GM10847 (cell line): Measurements from ENCODE around the gene TSGA10.

Experiments
- POLR2A ChIP-seq: IDR thresholded peaks from 2 replicates; pipeline ENCODE4 v1.6.1; 2011; ENCODE audit not compliant: insufficient read length; ENCODE audit errors: extremely low read depth

Gene TSGA10

DNA sequence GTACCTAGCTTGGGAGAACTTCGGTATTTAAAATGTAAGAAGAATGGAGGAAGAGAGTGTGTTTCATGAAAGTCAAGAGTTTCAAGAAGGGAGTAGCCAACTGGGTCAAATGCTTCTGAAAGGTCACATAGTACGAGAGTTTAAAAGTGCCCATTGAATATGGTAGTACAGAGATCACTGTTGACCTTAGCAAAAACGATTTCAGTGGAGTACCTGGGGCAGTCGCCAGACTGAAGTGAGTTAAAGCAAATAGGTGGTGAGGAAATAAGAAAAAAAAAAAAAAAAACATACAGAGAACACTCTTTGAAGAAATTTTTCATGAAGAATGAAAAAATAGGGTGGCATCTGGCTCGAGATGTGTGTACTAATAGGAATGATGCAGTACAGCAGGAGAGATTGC, 11.5 kb upstream of the TSGA10 start:
- no peak for TF ChIP-seq POLR2A

DNA sequence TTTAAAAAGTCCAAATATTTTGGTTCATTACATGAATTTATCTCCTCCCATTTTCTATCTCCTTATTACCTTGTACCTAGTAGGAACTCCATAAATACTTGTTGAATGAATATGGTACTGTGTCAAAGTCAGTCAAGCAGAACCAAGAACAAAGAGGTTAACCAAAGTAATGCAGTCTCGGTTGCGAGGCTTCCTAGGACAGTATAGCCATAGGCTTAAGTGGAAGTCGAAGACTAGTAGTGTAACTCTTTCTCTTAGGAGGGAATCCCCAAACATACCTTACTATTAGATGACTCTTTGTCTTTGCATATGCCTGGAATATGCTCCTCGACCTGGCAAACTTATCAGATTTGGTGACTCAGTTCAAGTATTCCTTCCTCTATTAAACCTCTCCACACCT, 4.9 kb upstream of the TSGA10 start:
- TF ChIP-seq POLR2A = no peak

DNA sequence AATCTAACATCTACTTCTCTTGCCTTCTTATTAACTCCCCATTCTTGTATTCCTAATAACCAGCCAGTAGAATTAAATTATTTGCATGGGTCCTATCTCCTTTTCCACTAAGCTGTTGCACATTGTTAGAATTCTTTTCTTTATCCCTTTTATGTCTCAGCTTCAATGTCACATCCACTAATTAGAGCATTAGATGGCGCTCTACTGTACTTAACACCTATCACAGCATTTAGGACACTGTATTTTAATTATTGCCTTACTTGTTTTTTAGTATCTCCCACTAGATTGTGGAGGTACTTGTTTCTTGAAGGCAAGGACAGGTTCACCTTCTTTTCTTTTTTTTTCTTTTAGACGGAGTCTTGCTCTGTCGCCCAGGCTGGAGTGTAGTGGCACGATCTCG, 3.9 kb upstream of the TSGA10 start:
- no peak for TF ChIP-seq POLR2A

DNA sequence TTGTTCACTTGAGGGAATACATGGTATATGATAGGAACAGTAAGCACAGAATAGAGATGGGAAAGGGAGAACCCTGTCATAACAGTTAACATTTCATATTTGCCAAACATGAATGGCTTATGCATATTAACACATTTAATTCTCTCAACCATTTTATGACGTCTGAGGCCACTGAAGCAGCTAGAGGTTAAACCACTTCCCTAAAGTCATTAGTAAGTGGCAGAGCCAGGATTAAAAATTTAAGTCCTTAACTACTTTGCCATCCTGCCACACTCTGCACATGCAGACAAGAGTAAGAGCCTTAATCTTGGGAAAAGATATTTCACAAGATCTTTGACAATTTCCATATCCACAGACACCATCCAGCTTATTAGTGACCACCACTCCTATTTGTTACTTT, 2.1 kb upstream of the TSGA10 start:
- no peak for TF ChIP-seq POLR2A

DNA sequence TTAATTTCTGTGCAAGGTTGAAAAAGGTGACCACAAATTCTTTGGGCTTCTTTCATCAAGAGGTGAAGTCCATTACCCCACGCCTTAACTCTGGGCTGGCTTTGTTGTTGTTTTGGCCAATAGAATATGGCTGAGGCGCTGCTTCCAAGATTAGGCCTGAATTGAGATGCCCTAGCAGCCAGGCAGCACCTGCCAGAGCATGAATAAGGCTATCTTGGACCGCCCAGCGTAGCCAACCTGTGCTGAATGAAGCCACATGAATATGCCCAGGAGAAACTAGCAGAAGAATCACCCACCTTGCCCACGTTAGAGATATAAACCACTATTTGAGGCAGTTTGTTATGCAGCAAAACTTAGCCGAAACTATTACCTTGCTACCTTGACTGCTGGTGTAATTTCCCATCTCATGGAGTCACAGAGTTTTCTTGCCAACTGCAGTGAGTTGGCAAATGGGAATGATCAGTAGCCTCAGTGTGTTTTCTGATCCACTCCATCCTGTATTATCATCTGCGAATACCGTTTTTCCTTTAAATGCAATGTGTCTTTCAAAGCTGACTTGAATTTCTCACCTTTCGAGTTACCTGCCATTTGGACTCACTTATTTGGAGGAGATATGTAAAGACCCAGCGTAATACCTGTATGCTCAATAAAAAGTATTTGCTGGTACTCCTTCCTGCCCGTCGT, 679 bp downstream of the TSGA10 start:
- no peak for TF ChIP-seq POLR2A

DNA sequence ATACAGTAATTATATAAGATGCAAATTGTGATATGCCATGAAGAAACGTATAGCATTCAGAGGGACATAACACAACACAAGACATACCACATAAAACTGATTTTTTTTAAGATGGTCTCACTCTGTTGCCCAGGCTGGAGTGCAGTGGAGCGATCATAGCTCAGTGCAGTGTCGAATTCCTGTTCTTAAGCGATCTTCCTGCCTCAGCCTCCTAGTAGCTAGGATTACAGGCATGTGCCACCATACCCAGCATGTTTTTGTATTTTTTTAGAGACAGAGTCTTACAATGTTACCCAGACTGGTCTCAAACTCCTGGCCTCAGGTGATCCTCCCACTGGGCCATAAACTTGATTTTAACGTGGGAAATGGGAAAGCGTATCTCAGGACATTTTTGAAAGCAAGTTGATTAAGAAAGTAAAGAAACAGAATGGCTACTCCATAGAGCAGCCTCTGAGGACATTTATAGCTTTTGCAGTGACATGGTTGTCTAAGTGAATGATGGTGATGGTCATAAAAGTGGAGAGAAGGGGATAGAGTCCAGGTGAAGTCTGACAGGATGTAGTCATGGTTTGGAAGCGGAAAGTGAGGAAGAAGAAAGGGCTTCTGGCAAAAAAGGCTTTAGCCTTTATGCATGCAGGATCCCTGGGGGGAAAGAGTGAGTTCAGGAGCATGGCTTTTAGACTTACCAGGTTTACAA, 2.4 kb downstream of the TSGA10 start:
- TF ChIP-seq POLR2A = no peak

DNA sequence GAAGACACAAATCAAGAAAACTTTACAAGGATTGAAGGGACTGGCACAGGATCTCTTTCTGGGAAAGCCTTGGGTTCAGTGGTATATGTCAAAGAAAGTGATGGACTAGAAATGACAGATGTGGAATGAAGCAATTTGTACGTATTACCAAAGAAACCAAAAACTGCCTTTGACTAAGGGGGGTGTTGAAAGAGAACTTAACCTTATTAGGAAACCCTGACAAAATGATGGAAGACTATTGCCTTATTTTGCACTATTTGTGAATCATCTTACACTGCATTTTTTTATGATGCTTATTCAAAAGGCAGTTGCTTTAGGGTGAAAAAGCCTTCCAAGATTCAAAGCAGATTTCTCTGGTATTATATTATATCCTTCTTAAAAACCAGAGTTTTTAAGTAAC, 4.0 kb downstream of the TSGA10 start:
- no peak for TF ChIP-seq POLR2A

DNA sequence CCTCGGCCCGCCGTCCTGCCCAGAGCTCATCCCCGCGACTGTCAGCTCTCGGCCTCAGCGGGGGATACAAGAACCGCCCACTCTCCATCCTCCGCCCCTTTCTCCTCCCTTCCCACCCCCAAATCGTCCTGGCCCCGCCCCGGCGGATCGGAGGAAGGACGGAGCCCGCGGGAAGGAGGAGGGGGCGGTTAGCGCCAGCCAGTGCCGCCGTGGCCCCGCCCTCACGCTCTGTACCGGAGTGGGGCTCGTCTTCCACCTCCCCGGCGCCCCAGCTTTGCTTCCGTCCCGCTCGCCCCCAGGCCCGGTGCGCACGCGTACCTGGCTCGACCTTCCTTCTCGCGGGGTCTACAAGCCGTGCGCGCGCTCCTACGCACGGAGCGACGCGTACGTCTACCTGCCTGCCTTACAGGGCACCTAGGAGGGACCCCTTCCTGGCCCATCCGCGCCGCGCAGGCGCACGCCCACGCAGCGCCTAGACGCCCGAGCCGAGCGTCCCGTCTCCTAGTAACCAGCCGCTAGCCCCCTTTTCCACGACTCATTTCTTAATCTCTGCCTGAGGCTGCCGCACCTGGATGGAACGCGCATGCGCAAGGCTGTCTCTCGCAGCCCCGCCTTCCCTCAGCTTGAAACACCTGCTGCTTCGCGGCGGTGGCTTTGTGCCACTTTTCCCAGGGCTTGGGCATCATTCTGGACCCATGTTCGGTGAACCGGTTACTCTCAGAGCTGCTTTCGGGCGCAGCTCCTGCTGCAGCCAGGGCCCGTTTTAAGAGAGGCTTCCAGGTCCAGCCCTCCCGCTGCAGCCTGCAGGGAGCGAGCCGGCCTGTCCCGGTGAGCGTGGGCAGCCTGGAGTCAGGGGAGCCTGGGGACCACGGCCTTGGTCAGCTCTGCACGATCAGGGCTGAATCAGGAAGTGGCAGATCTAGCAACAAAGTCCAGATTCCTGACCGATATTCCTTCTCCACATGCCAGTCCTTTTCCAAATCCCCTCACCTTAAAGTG, 13.3 kb downstream of the TSGA10 start, which contains the start of gene C2orf15:
TSS of gene C2orf15 (plus strand) at position 598 of the 999 bp plus-strand sequence. CDS start 8,852 bp downstream, outside the sequence.
- TF ChIP-seq POLR2A = no peak

DNA sequence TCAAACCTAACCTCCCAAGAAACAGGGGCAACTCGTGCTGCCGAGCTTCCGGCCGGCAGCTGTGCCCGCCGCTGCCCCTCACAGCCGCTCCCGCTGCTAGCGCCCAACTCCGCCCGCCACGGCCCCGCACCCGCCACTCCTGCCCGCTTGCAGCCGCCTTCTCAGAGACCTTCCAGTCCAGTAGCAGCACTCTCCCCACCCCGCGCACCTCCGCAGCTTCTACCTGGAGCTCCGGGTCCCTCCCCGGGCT, 14.0 kb downstream of the TSGA10 start:
- peak; percentile 91 for TF ChIP-seq POLR2A

DNA sequence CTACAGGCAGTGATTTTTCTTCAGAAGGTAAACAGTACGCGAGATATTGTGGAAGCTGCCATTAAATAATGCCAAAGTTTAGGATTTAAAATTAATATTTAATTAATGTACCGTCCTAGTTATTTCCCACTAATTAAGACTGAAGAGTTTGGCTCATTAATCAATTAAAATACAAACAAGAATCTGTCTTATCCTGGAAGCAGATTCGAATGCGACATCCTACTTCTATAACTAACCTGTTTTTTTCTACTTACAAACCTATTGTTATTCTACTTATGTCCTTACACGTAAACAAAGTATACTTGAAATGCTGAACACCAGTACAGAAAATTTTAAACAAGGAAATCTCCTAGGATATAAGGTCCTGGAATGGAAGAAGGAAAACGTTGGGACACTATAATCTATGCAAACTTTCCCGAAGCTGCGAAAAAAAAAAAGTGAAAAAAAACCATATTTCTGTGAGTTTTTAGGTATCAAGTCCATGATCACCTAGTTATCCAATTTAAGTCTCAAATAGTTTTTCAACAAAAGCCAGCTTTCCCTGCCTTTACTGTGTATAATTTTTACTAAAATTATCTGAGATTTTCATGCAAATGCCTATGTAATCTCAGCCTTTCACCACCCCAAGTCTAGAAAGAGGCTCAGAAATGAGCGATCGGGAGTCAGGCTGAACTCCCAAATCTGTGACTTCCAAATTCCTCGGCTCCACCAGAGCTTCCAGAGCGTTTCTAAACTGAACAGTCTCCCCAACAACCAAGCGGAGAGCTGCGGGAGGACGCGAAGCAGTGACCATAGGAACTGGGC, 14.5 kb downstream of the TSGA10 start:
- no peak for TF ChIP-seq POLR2A

DNA sequence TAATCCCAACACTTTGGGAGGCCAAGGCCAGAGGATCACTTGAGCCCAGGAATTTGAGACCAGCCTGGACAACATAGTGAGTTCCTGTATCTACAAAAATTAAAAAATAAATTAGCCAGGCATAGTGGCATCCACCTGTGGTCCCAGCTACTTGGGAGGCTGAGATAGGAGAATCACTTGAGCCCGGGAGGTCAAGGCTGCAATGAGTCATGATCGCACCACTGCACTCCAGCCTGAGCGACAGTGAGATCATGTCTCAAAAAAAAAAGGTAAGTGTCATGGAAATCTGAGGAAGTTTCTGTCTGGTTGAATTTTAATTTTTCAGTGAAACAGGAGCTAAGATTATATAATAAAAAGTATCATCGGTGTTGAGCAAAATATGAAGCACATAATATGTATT, 15.7 kb downstream of the TSGA10 start:
- no peak for TF ChIP-seq POLR2A

DNA sequence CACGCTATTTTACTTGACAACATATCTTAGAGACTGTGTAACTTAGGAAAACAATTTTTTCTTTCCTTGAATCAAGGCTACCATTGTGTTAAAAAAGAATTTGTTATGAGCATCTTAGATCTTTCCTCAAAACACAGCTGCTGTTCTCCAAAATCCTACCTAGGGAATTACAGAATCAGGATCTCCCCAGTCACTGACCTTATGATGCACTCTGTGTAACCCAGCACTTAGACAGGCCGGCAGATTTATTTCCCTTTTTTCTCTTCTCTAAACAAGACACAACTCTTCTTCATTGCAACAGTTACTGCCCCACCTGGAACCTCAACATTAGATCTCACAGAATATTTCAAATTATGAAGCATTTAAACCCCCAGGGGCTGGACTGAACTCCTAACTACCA, 26.8 kb downstream of the TSGA10 start:
- no peak for TF ChIP-seq POLR2A

DNA sequence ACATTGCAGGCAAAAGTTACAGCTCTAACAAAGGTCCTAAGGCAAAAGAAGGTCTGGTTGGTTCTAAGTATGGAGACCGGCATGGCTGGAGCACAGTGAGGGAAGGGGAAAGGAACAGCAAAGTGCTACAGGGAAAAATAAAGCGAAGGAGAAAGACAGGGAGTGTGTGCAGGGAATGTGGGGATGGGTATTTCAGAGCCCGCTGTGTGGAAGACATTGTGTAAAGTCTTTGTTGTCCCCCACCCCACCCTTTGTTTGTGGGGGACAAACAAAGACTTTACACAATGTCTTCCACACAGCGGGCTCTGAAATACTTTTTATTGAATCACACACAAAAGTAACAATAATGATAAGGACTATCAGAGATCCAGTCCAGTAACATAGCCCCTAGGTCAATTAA, 42.1 kb downstream of the TSGA10 start:
- TF ChIP-seq POLR2A = no peak

DNA sequence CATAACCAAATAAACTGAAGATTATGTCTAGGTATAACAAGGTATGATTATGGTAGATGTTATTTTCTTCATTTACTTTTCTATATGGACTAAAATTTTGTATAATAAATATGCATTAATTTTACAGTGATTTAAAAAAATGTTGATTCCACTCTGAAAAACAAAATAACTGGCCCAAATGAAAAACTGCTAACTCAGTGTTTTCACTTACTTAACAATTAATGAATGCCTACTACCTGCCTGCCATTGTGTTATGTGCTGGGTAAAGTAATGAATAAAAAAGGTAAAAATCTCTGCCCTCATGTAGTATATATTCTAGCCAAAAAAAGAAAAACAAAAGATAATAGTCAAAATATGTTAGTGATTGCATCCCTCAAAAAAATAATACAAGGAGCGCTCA, 42.8 kb downstream of the TSGA10 start:
- TF ChIP-seq POLR2A = no peak

DNA sequence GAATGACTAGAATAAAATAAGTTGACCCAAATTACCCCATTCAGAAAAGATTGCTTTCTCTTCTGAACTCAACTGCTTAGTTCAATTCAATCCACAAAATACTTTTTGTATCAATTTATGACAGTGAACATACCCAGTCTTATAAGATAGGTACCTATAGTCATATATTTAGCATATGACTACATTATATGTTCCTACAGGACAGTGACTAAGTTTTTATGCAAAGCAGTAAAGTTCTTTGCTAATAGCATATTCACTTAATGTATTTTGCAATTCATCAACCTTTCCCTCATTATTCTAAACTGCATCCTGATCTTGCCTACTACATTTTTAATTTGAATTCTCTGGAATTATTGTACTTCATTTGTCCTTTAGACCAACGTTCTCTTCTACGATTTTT, 43.5 kb downstream of the TSGA10 start:
- TF ChIP-seq POLR2A = no peak
